ENCODE results near the gene LACTB. TPM values are rescaled to one million over a fixed set of nuclear protein-coding genes. Genes with fewer than 3 reads are reported as not detected.

LACTB gene
- total RNA-seq, 4 donors from 2014 or later: 9.0 to 18.4 (median 16.5) TPM

DNA sequence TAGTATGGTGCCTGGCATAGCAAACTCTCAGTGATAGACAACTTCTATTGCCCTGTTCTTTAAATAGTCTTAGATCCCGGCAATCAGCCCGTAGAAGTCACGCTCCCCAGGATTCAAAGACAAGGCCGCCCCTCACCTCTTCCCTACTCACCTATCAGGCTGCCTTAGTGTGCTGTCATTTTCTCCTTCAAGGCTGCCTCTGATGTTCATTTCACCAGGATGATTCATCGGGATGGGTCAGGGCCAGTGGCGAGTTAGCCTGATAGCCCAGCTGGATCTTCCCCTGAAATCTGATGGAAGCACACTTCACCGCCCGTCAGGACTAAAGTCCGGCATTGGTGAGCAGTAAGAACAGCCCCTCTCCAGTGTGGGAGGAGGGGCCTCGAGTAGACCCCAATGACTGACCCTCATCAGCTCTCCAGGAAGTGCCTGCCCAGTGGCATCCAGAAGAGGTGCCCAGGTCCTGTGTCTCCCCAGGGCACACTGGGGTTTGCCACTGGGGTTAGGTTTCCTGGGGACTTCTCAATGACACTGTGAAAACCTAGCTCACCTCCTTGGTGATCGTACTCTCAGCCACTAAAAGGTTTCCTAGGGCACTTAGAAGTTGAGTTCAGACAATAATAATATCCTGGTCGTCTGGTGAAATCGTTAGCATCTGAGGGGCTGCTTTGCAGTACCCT, 41.6 kb upstream of the LACTB start:
- WGBS, 2 donors: 85 to 88% methylated on average over 12 to 13 of the region's 13 CpGs

GRCh38 chr15:63080634-63081250, 40.9 kb upstream of the LACTB start:
- TF ChIP-seq, protein P1, sequence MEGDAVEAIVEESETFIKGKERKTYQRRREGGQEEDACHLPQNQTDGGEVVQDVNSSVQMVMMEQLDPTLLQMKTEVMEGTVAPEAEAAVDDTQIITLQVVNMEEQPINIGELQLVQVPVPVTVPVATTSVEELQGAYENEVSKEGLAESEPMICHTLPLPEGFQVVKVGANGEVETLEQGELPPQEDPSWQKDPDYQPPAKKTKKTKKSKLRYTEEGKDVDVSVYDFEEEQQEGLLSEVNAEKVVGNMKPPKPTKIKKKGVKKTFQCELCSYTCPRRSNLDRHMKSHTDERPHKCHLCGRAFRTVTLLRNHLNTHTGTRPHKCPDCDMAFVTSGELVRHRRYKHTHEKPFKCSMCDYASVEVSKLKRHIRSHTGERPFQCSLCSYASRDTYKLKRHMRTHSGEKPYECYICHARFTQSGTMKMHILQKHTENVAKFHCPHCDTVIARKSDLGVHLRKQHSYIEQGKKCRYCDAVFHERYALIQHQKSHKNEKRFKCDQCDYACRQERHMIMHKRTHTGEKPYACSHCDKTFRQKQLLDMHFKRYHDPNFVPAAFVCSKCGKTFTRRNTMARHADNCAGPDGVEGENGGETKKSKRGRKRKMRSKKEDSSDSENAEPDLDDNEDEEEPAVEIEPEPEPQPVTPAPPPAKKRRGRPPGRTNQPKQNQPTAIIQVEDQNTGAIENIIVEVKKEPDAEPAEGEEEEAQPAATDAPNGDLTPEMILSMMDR (IDR thresholded peaks at IDR 0.05): no peak
- TF ChIP-seq EP300 (IDR thresholded peaks at IDR 0.05) (no peak), POLR2A (IDR thresholded peaks at IDR 0.05) (no peak)
- WGBS, 2 donors: 88 to 94% methylated on average over 10 of the region's 10 CpGs
- Histone ChIP-seq H3K27ac (no peak overlapping the region), H3K4me3 (no peak overlapping the region), H3K36me3 (no peaks in the 10 kb centered on the region), H3K27me3 (no peaks in the 10 kb centered on the region), H3K4me1 (peaks cover 0 to 9% (median 3%) of the 10 kb centered on the region in 4 donors), H3K9me3 (no peaks in the 10 kb centered on the region)
- no peak for DNase-seq (ENCODE audit: low spot score in 2 of 2)

More for the DNA sequence above, 41.6 kb upstream of the LACTB start:
- DNase-seq (ENCODE audit: low spot score in 2 of 2): no peak
- H3K27ac ChIP-seq: no peak overlapping the region
- peaks cover 0 to 15% (median 6%) of the 10 kb centered on the region in 4 donors for H3K4me1 ChIP-seq
- H3K9me3 ChIP-seq: no peaks in the 10 kb centered on the region
- no peak overlapping the region for H3K4me3 ChIP-seq
- no peaks in the 10 kb centered on the region for H3K27me3 ChIP-seq
- H3K36me3 ChIP-seq: no peaks in the 10 kb centered on the region
- TF ChIP-seq, protein P1 (IDR thresholded peaks at IDR 0.05): no peak

DNA sequence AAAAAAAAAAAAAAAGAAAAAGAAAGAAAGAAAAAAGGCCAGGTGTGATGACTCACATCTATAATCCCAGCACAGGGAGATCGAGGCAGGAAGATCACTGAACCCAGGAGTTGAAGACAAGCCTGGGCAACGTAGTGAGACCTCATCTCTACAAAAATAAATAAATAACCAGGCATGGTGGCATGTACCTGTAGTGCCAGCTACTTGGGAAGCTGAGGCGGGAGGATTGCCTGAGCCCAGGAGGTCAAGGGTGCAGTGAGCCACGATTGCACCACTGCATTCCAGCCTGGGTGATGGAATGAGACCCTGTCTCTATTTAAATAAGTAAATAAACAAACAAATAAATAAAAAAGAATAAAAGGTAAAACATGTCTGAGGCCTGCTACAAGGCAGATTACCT, 39.3 kb upstream of the LACTB start:
- H3K4me3 ChIP-seq: no peak overlapping the region
- DNase-seq (ENCODE audit: low spot score in 2 of 2): no peak
- 84 to 87% methylated on average over 4 of the region's 4 CpGs for WGBS, 2 donors
- TF ChIP-seq POLR2A (IDR thresholded peaks at IDR 0.05) (no peak), EP300 (IDR thresholded peaks at IDR 0.05) (no peak)
- TF ChIP-seq, protein P1 (IDR thresholded peaks at IDR 0.05): no peak
- no peaks in the 10 kb centered on the region for H3K4me1 ChIP-seq
- H3K9me3 ChIP-seq: no peaks in the 10 kb centered on the region
- no peaks in the 10 kb centered on the region for H3K27me3 ChIP-seq
- no peaks in the 10 kb centered on the region for H3K36me3 ChIP-seq
- no peak overlapping the region for H3K27ac ChIP-seq

DNA sequence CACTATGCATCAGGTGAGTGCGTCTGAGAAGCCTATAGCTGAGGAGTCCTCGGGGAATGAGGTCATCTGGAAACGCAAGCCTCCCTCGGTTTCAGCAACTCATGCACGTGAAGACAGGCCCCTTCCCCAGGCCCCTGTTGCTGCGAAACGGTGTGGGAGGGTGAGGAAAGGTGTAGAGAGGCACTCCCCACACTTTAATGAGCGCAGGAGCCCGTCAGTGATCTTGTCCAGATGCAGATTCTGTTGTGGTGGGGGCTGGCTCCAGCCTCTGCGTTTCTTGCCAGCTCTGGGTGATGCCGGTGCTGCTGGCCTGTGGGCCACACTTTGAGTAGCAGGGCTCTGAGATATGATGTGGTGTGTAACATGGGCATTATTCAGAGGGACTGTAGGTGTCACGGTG, 38.6 kb upstream of the LACTB start:
- no peak overlapping the region for H3K4me3 ChIP-seq
- 72 to 81% methylated on average over 12 of the region's 12 CpGs for WGBS, 2 donors
- H3K4me1 ChIP-seq: peaks cover 0 to 3% (median 0%) of the 10 kb centered on the region in 4 donors
- H3K9me3 ChIP-seq: no peaks in the 10 kb centered on the region
- no peaks in the 10 kb centered on the region for H3K27me3 ChIP-seq
- TF ChIP-seq EP300 (IDR thresholded peaks at IDR 0.05): no peak
- TF ChIP-seq POLR2A (IDR thresholded peaks at IDR 0.05): no peak
- TF ChIP-seq, protein P1 (IDR thresholded peaks at IDR 0.05): no peak
- H3K27ac ChIP-seq: no peak overlapping the region
- H3K36me3 ChIP-seq: no peaks in the 10 kb centered on the region
- DNase-seq (ENCODE audit: low spot score in 2 of 2): no peak

DNA sequence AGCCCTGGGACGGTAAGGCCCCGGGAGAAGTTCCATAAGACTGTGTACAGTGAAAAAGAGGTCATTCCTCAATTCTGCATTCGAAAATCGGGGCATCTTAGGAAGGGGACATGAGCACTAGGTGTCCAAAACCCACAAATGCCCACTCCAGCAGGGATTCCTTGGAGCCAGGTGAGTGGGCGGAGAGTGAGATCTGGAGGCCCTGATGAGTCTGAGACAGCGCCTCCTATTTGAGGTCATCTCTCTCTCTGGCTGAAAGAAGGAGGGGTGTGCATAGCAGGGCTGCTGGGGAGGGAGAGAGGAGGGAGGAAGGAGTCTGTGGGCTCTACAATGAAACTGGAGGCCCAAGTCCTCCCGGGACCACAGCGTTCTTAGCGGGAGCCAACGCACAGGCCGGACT, 38.1 kb upstream of the LACTB start:
- no peak for DNase-seq (ENCODE audit: low spot score in 2 of 2)
- H3K4me1 ChIP-seq: peaks cover 0 to 8% (median 3%) of the 10 kb centered on the region in 4 donors
- 85 to 94% methylated on average over 10 to 11 of the region's 11 CpGs for WGBS, 2 donors
- H3K9me3 ChIP-seq: no peaks in the 10 kb centered on the region
- H3K27ac ChIP-seq: no peak overlapping the region
- H3K27me3 ChIP-seq: no peaks in the 10 kb centered on the region
- H3K4me3 ChIP-seq: no peak overlapping the region
- no peak for TF ChIP-seq POLR2A (IDR thresholded peaks at IDR 0.05)
- TF ChIP-seq EP300 (IDR thresholded peaks at IDR 0.05): no peak
- TF ChIP-seq, protein P1 (IDR thresholded peaks at IDR 0.05): no peak
- H3K36me3 ChIP-seq: no peaks in the 10 kb centered on the region

Measured in tibial nerve (tissue), 4 donors.